Measurements from ENCODE around the gene FSTL4. TPM values are rescaled to one million over a fixed set of nuclear protein-coding genes. Genes with fewer than 3 reads are reported as not detected.

The FSTL4 gene
- total and polyA plus RNA-seq, 2 of the 13 experiments (the other 11 are each of a cell fraction or from before 2014, with no cell fraction given): 2.1 to 3.0 TPM

- TF ChIP-seq ZNF576 (CRISPR knock-in tag; IDR thresholded peaks at IDR 0.05) (no peak), ZNF776 (CRISPR knock-in tag; IDR thresholded peaks at IDR 0.05) (no peak), USF2 (IDR thresholded peaks at IDR 0.05; ENCODE audit: low read depth, low read length) (no peak), USF2 (CRISPR knock-in tag; IDR thresholded peaks at IDR 0.05; ENCODE audit: borderline replicate concordance) (no peak), TRIM22 (IDR thresholded peaks at IDR 0.05) (no peak), KAT8 (CRISPR knock-in tag; IDR thresholded peaks at IDR 0.05) (no peak), ZNF629 (CRISPR knock-in tag; conservative IDR thresholded peaks at IDR 0.05) (no peak)
These were observed 101.6 kb downstream of the FSTL4 start (continued) for GRCh38 chr5:133510634-133511262.

GRCh38 chr5:133509742-133510079 is 102.6 kb downstream of the FSTL4 start:
- no peak for DNase-seq (ENCODE audit: low spot score)
- FAIRE-seq: no peak
- H3K27me3 ChIP-seq (ENCODE audit: control insufficient read depth in 1 of 2, insufficient read depth in 2 of 2, low read length in 2 of 2): no peaks in the 10 kb centered on the region
- no peaks in the 10 kb centered on the region for H3K4me1 ChIP-seq (ENCODE audit: insufficient read depth, low read length)
- H3K36me3 ChIP-seq (replicated peaks in 1 of 2; ENCODE audit: control insufficient read depth in 1 of 2, insufficient read depth in 2 of 2, low read length in 2 of 2): no peaks in the 10 kb centered on the region
- no TSS peak for BruUV-seq (replicated peaks)
- ATAC-seq: no peak
- no peaks in the 10 kb centered on the region for H3K79me2 ChIP-seq (ENCODE audit: insufficient read depth, low read length)
- in situ Hi-C loops (cut with HindIII; ENCODE audit: extremely low pct_ligation_motif_present, low pct_unique_long_range_greater_than_20kb) (no loop called here), intact Hi-C loops (cut with micrococcal nuclease; ENCODE audit: unreplicated experiment) (no loop called here)
- ChIA-PET POLR2A (no interaction called here), CTCF (ENCODE audit: low intra/inter-chr PET ratio, low total read pairs) (no interaction called here)
- no peak overlapping the region for H3K9ac ChIP-seq (ENCODE audit: insufficient read depth, low read depth, low read length)
- H3K27ac ChIP-seq (ENCODE audit: extremely low read length, insufficient read depth, low read length): no peak overlapping the region
- TF ChIP-seq JUN (CRISPR knock-in tag; IDR thresholded peaks at IDR 0.05): no peak
- TF ChIP-seq ZNF674 (CRISPR knock-in tag; IDR thresholded peaks at IDR 0.05; ENCODE audit: low read depth): no peak
- TF ChIP-seq ZSCAN29 (CRISPR knock-in tag; conservative IDR thresholded peaks at IDR 0.05): no peak
- TF ChIP-seq NR2F6 (IDR thresholded peaks at IDR 0.05): no peak
- TF ChIP-seq NR2F6 (CRISPR knock-in tag; IDR thresholded peaks at IDR 0.05): no peak
- no peak for TF ChIP-seq RORA (CRISPR knock-in tag; IDR thresholded peaks at IDR 0.05)
- no peak for TF ChIP-seq ZNF484 (CRISPR knock-in tag; IDR thresholded peaks at IDR 0.05; ENCODE audit: borderline replicate concordance, low read depth)
- H3K4me3 ChIP-seq (replicated peaks in 1 of 3; ENCODE audit: insufficient read depth in 1 of 3, low read depth in 2 of 3, low read length in 3 of 3): no peak overlapping the region
- no peak overlapping the region for H2AFZ ChIP-seq (ENCODE audit: low read length)
- no peaks in the 10 kb centered on the region for H4K20me1 ChIP-seq (ENCODE audit: insufficient read depth, low read length)
- WGBS (ENCODE audit: low lambda C conversion rate): 32% methylated on average over 4 of the region's 4 CpGs
- H3K9me3 ChIP-seq (ENCODE audit: low read length): no peaks in the 10 kb centered on the region
- H3K4me2 ChIP-seq (ENCODE audit: low read depth, low read length): no peak overlapping the region

All from HepG2 (cell line).